GM11168 (cell line): ENCODE measurements around the gene ZC3H6.

Source experiments
- in situ Hi-C: fragments of 300-500 bp; cut with MboI; formaldehyde crosslinking; loops from one replicate; pipeline ENCODE4 v1.12.0; 2022; ENCODE audit warnings: low sequenced_read_pairs; ENCODE audit not compliant: unreplicated experiment

Gene ZC3H6

DNA sequence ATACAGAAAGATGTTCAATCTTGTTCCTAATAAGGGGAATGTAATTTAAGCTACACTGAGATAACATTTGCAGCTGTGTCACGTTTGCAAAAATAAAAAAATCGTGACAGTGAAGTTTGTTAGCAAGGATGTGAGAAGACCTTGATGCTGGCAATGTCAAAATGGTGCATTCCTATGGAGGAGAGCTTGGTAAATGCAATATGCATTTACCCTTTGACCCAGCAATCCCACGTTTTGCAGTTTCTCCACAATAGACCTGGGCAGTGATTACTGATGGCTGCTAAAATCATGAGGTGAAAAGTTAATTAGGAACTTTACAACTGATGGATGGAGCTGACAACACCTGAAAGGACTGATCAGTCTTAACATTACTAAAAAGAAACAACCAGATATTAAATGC is 43.1 kb downstream of the ZC3H6 start:
- in situ Hi-C loops = no loop called here

DNA sequence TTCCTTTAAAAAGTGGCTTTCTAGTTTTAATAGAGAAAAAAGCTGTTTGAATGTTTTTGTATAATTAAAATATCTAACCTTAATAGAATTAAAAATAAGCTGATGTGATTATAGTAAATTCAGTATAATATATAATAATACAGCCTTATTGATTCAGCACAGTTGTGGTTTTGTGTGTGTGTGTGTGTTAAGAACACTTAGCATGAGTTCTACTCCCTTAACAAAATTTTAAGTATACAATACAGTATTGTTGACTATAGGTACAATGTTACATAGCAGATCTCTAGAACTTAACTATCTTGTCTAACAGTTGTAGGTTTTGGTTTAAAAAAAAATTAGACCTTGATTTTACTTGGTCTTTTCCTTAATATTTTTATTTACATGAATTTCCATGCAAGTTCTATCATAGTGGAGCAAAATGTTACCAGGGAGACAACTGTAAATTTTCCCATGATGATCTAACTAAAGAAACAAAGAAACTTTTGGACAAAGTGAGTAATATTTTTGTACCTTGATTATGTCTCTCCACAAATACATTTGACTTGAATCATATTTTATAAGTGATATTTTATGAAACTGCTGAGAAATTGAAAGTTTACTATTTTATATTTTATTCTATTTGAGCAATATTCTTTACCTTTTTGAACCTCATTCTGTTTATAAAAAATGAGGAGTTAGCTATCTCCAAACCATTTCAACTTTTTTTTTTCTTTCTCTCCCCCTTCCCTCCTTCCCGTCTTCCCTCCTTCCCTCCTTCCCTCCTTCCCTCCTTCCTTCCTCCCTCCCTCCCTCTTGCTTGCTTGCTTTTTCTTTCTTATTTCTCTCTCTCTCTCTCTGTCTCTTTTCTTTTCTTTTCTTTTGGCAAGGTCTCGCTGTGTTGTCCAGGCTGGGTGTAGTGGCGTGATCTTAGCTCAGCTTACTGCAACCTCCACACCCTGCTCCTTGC is 46.3 kb downstream of the ZC3H6 start:
- in situ Hi-C loops = no loop called here

DNA sequence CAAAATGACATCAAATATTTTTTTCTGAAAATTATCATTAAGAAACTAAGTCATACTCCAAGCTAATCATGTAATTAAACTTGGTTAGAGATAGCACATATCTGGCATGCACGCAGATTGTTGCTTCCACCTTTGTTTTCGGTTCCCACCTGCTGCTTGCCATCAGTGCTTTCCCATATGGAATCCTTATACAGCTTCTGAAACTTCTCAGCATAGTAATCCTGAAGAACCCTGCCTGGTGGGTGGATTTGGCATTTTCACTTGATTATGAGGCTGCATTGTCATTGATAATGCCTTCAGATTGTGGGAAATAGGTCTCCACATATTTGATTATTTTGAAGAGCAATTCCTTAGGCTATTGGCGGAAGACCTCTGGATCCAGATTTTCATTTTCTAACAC is 47.5 kb downstream of the ZC3H6 start:
- in situ Hi-C loops = no loop called here

GRCh38 chr2:112332123-112332696 is 56.8 kb downstream of the ZC3H6 start:
- in situ Hi-C loops = loop anchor here (25.0 kb wide), 1 partner anchor 130 kb away; no protein-coding TSS in a partner anchor

- in situ Hi-C loops = loop anchor here (25.0 kb wide), 1 partner anchor 127 kb away; no protein-coding TSS in a partner anchor
These were observed 60.2 kb downstream of the ZC3H6 start for GRCh38 chr2:112335600-112335999.

DNA sequence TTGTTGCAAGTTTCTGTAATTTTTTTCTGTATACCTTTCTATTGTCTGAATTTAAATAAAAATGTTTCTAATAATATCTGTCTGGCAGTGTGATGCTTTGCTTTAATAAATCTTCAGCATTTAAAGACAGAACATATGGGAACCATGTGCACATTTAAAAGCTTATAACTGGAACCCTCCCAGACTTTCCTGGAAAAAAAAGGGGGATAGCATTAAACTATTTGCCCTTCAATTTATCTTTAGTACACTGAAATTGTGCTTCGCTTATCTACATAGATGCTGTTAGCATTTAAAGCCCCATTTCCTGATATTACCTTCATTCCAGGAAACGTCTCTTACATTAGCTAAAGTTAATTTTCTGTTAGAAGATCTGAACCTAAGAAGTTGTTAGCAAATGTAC is 64.6 kb downstream of the ZC3H6 start:
- in situ Hi-C loops = loop anchor here (25.0 kb wide), 1 partner anchor 122 kb away; no protein-coding TSS in a partner anchor

GRCh38 chr2:112340475-112341267 is 65.3 kb downstream of the ZC3H6 start:
- in situ Hi-C loops = loop anchor here (25.0 kb wide), 1 partner anchor 122 kb away; no protein-coding TSS in a partner anchor

- in situ Hi-C loops = loop anchor here (25.0 kb wide), 1 partner anchor 120 kb away; no protein-coding TSS in a partner anchor
These were observed 66.7 kb downstream of the ZC3H6 start for GRCh38 chr2:112342067-112342550.

- in situ Hi-C loops = loop anchor here (25.0 kb wide), 1 partner anchor 118 kb away; no protein-coding TSS in a partner anchor
These were observed 68.6 kb downstream of the ZC3H6 start for GRCh38 chr2:112343827-112344585.

GRCh38 chr2:112345030-112346027 is 69.9 kb downstream of the ZC3H6 start:
- in situ Hi-C loops = loop anchor here (25.0 kb wide), 1 partner anchor 117 kb away; no protein-coding TSS in a partner anchor

DNA sequence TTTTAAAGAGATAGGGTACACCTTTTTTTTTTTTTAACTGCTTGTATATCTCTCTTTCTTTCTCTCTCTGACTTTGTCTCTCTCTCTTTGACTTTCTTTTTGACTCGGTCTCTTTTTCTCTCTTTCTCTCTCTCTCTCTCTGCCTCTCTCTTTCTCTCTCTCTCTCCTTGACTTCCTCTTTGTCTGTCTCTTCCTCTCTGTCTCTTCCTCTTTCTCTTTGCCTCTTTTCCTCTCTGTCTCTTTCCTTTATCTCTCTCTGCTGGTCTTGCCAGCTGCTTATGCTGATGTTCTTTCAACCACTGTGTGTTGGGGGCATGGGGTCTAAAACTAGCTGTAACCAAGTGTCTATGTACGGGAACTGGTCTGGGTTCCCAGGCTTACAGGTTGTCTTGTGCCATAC is 76.9 kb downstream of the ZC3H6 start:
- in situ Hi-C loops = loop anchor here (25.0 kb wide), 1 partner anchor 1840 kb away; no protein-coding TSS in a partner anchor

DNA sequence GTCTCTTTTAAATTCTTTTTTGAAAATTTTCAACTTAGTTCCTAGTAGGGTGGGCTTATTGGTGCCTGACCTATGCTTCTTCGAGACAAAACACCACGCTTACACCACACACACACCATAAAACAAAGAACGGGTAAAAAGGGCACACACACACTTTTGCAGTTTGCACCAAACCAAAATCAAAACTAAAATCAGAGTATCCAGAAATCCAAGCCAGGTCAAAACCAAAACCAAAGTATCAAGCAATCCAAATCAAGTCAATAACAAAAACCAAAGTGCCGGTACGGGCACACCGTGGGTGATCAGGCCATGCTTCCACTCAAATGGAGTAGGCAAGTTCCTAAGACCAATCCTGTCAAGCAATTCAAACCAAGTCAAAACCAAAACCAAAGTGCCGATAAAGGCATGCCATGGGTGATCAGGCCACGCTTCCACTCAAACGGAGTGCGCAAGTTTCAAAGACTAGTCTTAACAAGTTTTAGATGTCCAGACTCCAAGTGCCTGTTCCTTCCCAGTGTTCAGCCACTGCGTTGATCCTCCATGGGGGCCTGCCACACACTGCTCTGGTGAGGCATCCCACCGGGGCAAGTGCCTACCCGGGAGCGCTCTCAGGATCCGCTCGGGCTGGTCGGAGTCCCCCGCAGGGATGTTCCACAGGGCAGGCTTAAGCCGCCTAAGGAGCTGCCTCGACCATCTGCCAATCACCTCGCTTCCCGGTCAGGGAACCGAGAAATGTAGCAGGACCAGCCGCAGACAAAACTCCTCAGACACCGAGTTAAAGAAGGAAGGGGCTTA is 77.6 kb downstream of the ZC3H6 start:
- in situ Hi-C loops = loop anchor here (25.0 kb wide), 1 partner anchor 1841 kb away; no protein-coding TSS in a partner anchor

- in situ Hi-C loops = loop anchor here (25.0 kb wide), 1 partner anchor 1842 kb away; no protein-coding TSS in a partner anchor
These were observed 78.9 kb downstream of the ZC3H6 start for GRCh38 chr2:112354335-112354734.

DNA sequence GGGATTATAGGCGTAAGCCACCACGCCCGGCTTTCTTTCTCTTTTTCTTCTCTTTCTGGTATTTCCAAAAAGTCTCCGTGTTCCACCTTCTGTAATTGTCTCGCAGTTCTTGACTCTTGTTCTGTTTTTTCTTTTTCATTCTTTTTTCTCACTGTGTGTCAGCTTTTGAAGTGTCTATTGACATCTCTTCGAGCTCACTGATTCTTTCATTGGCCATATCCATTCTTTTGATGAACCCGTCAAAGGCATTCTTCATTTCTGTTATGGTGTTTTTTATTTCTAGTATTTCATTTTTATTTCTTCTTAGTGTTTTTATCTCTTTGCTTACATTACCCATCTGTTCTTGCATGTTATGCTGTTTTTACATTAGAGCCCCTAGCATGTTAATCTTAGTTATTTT is 84.7 kb downstream of the ZC3H6 start:
- in situ Hi-C loops = loop anchor here (25.0 kb wide), 1 partner anchor 1848 kb away; no protein-coding TSS in a partner anchor
